ENCODE data around the gene LDLRAD4. TPM values are rescaled to one million over a fixed set of nuclear protein-coding genes. Genes with fewer than 3 reads are reported as not detected.

The LDLRAD4 gene
- polyA plus RNA-seq, 4 donors, result 2.7 to 17.6 (median 7.0) TPM

- no peaks in the 10 kb centered on the region for H3K27me3 ChIP-seq (ENCODE audit: control insufficient read depth in 3 of 3, insufficient read depth in 3 of 3, low read length in 3 of 3)
- H3K27ac ChIP-seq (ENCODE audit: low read depth in 1 of 3, low read length in 2 of 3), result no peak overlapping the region
- H3K4me3 ChIP-seq (ENCODE audit: low read depth in 1 of 3, low read length in 3 of 3), result no peak overlapping the region
- no peaks in the 10 kb centered on the region for H3K4me1 ChIP-seq (ENCODE audit: control insufficient read depth in 3 of 3, insufficient read depth in 2 of 3, low read depth in 1 of 3, low read length in 2 of 3)
- H3K36me3 ChIP-seq (ENCODE audit: control insufficient read depth in 3 of 3, insufficient read depth in 2 of 3, low read depth in 1 of 3, low read length in 3 of 3), result no peaks in the 10 kb centered on the region
- FAIRE-seq (no peak), DNase-seq (no peak)
- 81 to 95% (median 94%) methylated on average over 14 of the region's 14 CpGs for WGBS, 3 donors
- H3K9me3 ChIP-seq (ENCODE audit: control insufficient read depth in 2 of 2, insufficient read depth in 1 of 2, low read depth in 1 of 2, low read length in 1 of 2), result no peaks in the 10 kb centered on the region
These were observed 263.5 kb downstream of the LDLRAD4 start for GRCh38 chr18:13481820-13482617.

GRCh38 chr18:13482618-13482945 lies 264.0 kb downstream of the LDLRAD4 start:
- H3K27me3 ChIP-seq (ENCODE audit: control insufficient read depth in 3 of 3, insufficient read depth in 3 of 3, low read length in 3 of 3), result no peaks in the 10 kb centered on the region
- no peaks in the 10 kb centered on the region for H3K4me1 ChIP-seq (ENCODE audit: control insufficient read depth in 3 of 3, insufficient read depth in 2 of 3, low read depth in 1 of 3, low read length in 2 of 3)
- no peak overlapping the region for H3K4me3 ChIP-seq (ENCODE audit: low read depth in 1 of 3, low read length in 3 of 3)
- DNase-seq (peak in 1 of 2 donors; percentile 34), FAIRE-seq (no peak)
- H3K36me3 ChIP-seq (ENCODE audit: control insufficient read depth in 3 of 3, insufficient read depth in 2 of 3, low read depth in 1 of 3, low read length in 3 of 3), result no peaks in the 10 kb centered on the region
- WGBS, 3 donors, result 94 to 100% (median 94%) methylated on average over 1 of the region's 1 CpG
- no peak overlapping the region for H3K27ac ChIP-seq (ENCODE audit: low read depth in 1 of 3, low read length in 2 of 3)
- H3K9me3 ChIP-seq (ENCODE audit: control insufficient read depth in 2 of 2, insufficient read depth in 1 of 2, low read depth in 1 of 2, low read length in 1 of 2), result no peaks in the 10 kb centered on the region

- H3K9me3 ChIP-seq (ENCODE audit: control insufficient read depth in 2 of 2, insufficient read depth in 1 of 2, low read depth in 1 of 2, low read length in 1 of 2), result no peaks in the 10 kb centered on the region
- WGBS, 3 donors, result 88 to 90% (median 88%) methylated on average over 16 of the region's 16 CpGs
- no peaks in the 10 kb centered on the region for H3K36me3 ChIP-seq (ENCODE audit: control insufficient read depth in 3 of 3, insufficient read depth in 2 of 3, low read depth in 1 of 3, low read length in 3 of 3)
- DNase-seq (no peak), FAIRE-seq (no peak)
- H3K4me1 ChIP-seq (ENCODE audit: control insufficient read depth in 3 of 3, insufficient read depth in 2 of 3, low read depth in 1 of 3, low read length in 2 of 3), result no peaks in the 10 kb centered on the region
- no peak overlapping the region for H3K27ac ChIP-seq (ENCODE audit: low read depth in 1 of 3, low read length in 2 of 3)
- H3K27me3 ChIP-seq (ENCODE audit: control insufficient read depth in 3 of 3, insufficient read depth in 3 of 3, low read length in 3 of 3), result no peaks in the 10 kb centered on the region
- H3K4me3 ChIP-seq (ENCODE audit: low read depth in 1 of 3, low read length in 3 of 3), result no peak overlapping the region
These were observed 265.0 kb downstream of the LDLRAD4 start for GRCh38 chr18:13483316-13484270.

GRCh38 chr18:13485182-13485581 lies 266.6 kb downstream of the LDLRAD4 start:
- 75 to 88% (median 75%) methylated on average over 6 of the region's 6 CpGs for WGBS, 3 donors
- DNase-seq (no peak), FAIRE-seq (no peak)
- Histone ChIP-seq H3K4me1 (ENCODE audit: control insufficient read depth in 3 of 3, insufficient read depth in 2 of 3, low read depth in 1 of 3, low read length in 2 of 3) (no peaks in the 10 kb centered on the region), H3K9me3 (ENCODE audit: control insufficient read depth in 2 of 2, insufficient read depth in 1 of 2, low read depth in 1 of 2, low read length in 1 of 2) (no peaks in the 10 kb centered on the region), H3K4me3 (ENCODE audit: low read depth in 1 of 3, low read length in 3 of 3) (no peak overlapping the region), H3K36me3 (ENCODE audit: control insufficient read depth in 3 of 3, insufficient read depth in 2 of 3, low read depth in 1 of 3, low read length in 3 of 3) (no peaks in the 10 kb centered on the region), H3K27ac (ENCODE audit: low read depth in 1 of 3, low read length in 2 of 3) (no peak overlapping the region), H3K27me3 (ENCODE audit: control insufficient read depth in 3 of 3, insufficient read depth in 3 of 3, low read length in 3 of 3) (no peaks in the 10 kb centered on the region)

GRCh38 chr18:13485604-13486003 lies 267.0 kb downstream of the LDLRAD4 start:
- Histone ChIP-seq H3K36me3 (ENCODE audit: control insufficient read depth in 3 of 3, insufficient read depth in 2 of 3, low read depth in 1 of 3, low read length in 3 of 3) (no peaks in the 10 kb centered on the region), H3K4me1 (ENCODE audit: control insufficient read depth in 3 of 3, insufficient read depth in 2 of 3, low read depth in 1 of 3, low read length in 2 of 3) (no peaks in the 10 kb centered on the region), H3K4me3 (ENCODE audit: low read depth in 1 of 3, low read length in 3 of 3) (no peak overlapping the region), H3K27me3 (ENCODE audit: control insufficient read depth in 3 of 3, insufficient read depth in 3 of 3, low read length in 3 of 3) (no peaks in the 10 kb centered on the region), H3K27ac (ENCODE audit: low read depth in 1 of 3, low read length in 2 of 3) (no peak overlapping the region), H3K9me3 (ENCODE audit: control insufficient read depth in 2 of 2, insufficient read depth in 1 of 2, low read depth in 1 of 2, low read length in 1 of 2) (no peaks in the 10 kb centered on the region)
- DNase-seq (no peak), FAIRE-seq (no peak)
- WGBS, 3 donors, result 97 to 99% (median 97%) methylated on average over 7 of the region's 7 CpGs

GRCh38 chr18:13486284-13486683 lies 267.7 kb downstream of the LDLRAD4 start:
- no peaks in the 10 kb centered on the region for H3K9me3 ChIP-seq (ENCODE audit: control insufficient read depth in 2 of 2, insufficient read depth in 1 of 2, low read depth in 1 of 2, low read length in 1 of 2)
- WGBS, 3 donors, result 89 to 93% (median 92%) methylated on average over 5 of the region's 5 CpGs
- FAIRE-seq (no peak), DNase-seq (no peak)
- no peak overlapping the region for H3K27ac ChIP-seq (ENCODE audit: low read depth in 1 of 3, low read length in 2 of 3)
- no peaks in the 10 kb centered on the region for H3K27me3 ChIP-seq (ENCODE audit: control insufficient read depth in 3 of 3, insufficient read depth in 3 of 3, low read length in 3 of 3)
- no peaks in the 10 kb centered on the region for H3K4me1 ChIP-seq (ENCODE audit: control insufficient read depth in 3 of 3, insufficient read depth in 2 of 3, low read depth in 1 of 3, low read length in 2 of 3)
- H3K36me3 ChIP-seq (ENCODE audit: control insufficient read depth in 3 of 3, insufficient read depth in 2 of 3, low read depth in 1 of 3, low read length in 3 of 3), result no peaks in the 10 kb centered on the region
- H3K4me3 ChIP-seq (ENCODE audit: low read depth in 1 of 3, low read length in 3 of 3), result no peak overlapping the region

- no peak overlapping the region for H3K27ac ChIP-seq (ENCODE audit: low read depth in 1 of 3, low read length in 2 of 3)
- H3K27me3 ChIP-seq (ENCODE audit: control insufficient read depth in 3 of 3, insufficient read depth in 3 of 3, low read length in 3 of 3), result no peaks in the 10 kb centered on the region
- H3K4me1 ChIP-seq (ENCODE audit: control insufficient read depth in 3 of 3, insufficient read depth in 2 of 3, low read depth in 1 of 3, low read length in 2 of 3), result no peaks in the 10 kb centered on the region
- 83 to 91% (median 85%) methylated on average over 9 of the region's 9 CpGs for whole genome bisulfite sequencing, 3 donors
- no peak overlapping the region for H3K4me3 ChIP-seq (ENCODE audit: low read depth in 1 of 3, low read length in 3 of 3)
- no peaks in the 10 kb centered on the region for H3K9me3 ChIP-seq (ENCODE audit: control insufficient read depth in 2 of 2, insufficient read depth in 1 of 2, low read depth in 1 of 2, low read length in 1 of 2)
- H3K36me3 ChIP-seq (ENCODE audit: control insufficient read depth in 3 of 3, insufficient read depth in 2 of 3, low read depth in 1 of 3, low read length in 3 of 3), result peaks cover 0 to 1% (median 0%) of the 10 kb centered on the region in 3 donors
- FAIRE-seq, result no peak
- no peak for DNase-seq
These were observed 268.1 kb downstream of the LDLRAD4 start for GRCh38 chr18:13486686-13487085.

GRCh38 chr18:13487237-13487636 lies 268.7 kb downstream of the LDLRAD4 start:
- Histone ChIP-seq H3K27ac (ENCODE audit: low read depth in 1 of 3, low read length in 2 of 3) (no peak overlapping the region), H3K9me3 (ENCODE audit: control insufficient read depth in 2 of 2, insufficient read depth in 1 of 2, low read depth in 1 of 2, low read length in 1 of 2) (no peaks in the 10 kb centered on the region), H3K36me3 (ENCODE audit: control insufficient read depth in 3 of 3, insufficient read depth in 2 of 3, low read depth in 1 of 3, low read length in 3 of 3) (peaks cover 0 to 2% (median 0%) of the 10 kb centered on the region in 3 donors), H3K4me3 (ENCODE audit: low read depth in 1 of 3, low read length in 3 of 3) (no peak overlapping the region), H3K4me1 (ENCODE audit: control insufficient read depth in 3 of 3, insufficient read depth in 2 of 3, low read depth in 1 of 3, low read length in 2 of 3) (no peaks in the 10 kb centered on the region), H3K27me3 (ENCODE audit: control insufficient read depth in 3 of 3, insufficient read depth in 3 of 3, low read length in 3 of 3) (no peaks in the 10 kb centered on the region)
- FAIRE-seq, result no peak
- DNase-seq, result no peak
- 79 to 82% (median 81%) methylated on average over 7 of the region's 7 CpGs for WGBS, 3 donors

All from small intestine (tissue), 7 donors.